OCI-LY3 (cell line): Measurements from ENCODE around the gene HOXD13.

Source experiments
- CTCF ChIP-seq: fragments of 200-600, 300-600 bp; sonication (generic); IDR thresholded peaks from 2 replicates; pipeline ENCODE4 v1.5.1; 2014; ENCODE audit warnings: antibody characterized with exemption, low read length, low read depth
- EZH2phosphoT487 ChIP-seq: fragments of 200-600 bp; shearing (Covaris generic); IDR thresholded peaks from 2 replicates; pipeline ENCODE4 v1.6.1; 2018; ENCODE audit warnings: antibody characterized with exemption, mixed run types, low read depth

- TF ChIP-seq CTCF (no peak), EZH2phosphoT487 (no peak)
Observed at GRCh38 chr2:176092270-176093144, at the start of gene HOXD13.
